DND-41 (cell line): ENCODE measurements around the gene SAMD8.
"Not testable (repeated sequence)": the region's sequence is repeated elsewhere in the genome, so short reads cannot be mapped to it uniquely, and the experiment has no call there.

Experiments
- ATAC-seq: fragments of 200-7000 bp; cut with Tn5 transposase; 3 replicates; pipeline ENCODE4 v1.9.1; 2021; ENCODE audit warnings: low read depth; ENCODE audit not compliant: insufficient read depth
- DNase-seq: peaks from one replicate; pipeline ENCODE4 v3.0.0-alpha.2; 2020
- H2AFZ ChIP-seq: 2 replicates; pipeline ENCODE4 v1.6.0; 2012; ENCODE audit warnings: low read depth, low read length
- H3K27ac ChIP-seq: 2 replicates; pipeline ENCODE4 v1.5.1; 2012; ENCODE audit warnings: low read length, inconsistent platforms
- H3K27me3 ChIP-seq: fragments of 200-600 bp; sonication (generic); 2 replicates; pipeline ENCODE4 v1.6.0; 2012; ENCODE audit warnings: low read length, mild to moderate bottlenecking, inconsistent platforms; ENCODE audit not compliant: insufficient read depth, poor library complexity
- H3K36me3 ChIP-seq: 2 replicates; pipeline ENCODE4 v1.5.1; 2012; ENCODE audit warnings: low read length, inconsistent platforms; ENCODE audit not compliant: insufficient read depth
- H3K4me1 ChIP-seq: 2 replicates; pipeline ENCODE4 v1.5.1; 2012; ENCODE audit warnings: mild to moderate bottlenecking, low read length; ENCODE audit not compliant: insufficient read depth
- H3K4me2 ChIP-seq: 2 replicates; pipeline ENCODE4 v1.6.0; 2012; ENCODE audit warnings: mild to moderate bottlenecking, moderate library complexity, low read length, inconsistent platforms; ENCODE audit not compliant: insufficient read depth
- H3K4me3 ChIP-seq, 2 experiments: fragments of 200-600 bp in 1 of 2; shearing (Covaris generic) in 1 of 2; 2 replicates each; pipeline ENCODE4 v1.5.1; 2012 to 2016; ENCODE audit warnings: inconsistent platforms in 2 of 2, low read length in 2 of 2, mild to moderate bottlenecking in 2 of 2, low read depth in 1 of 2, moderate library complexity in 1 of 2
- H3K79me2 ChIP-seq: 2 replicates; pipeline ENCODE4 v1.6.0; 2012; ENCODE audit warnings: low read length, inconsistent platforms; ENCODE audit not compliant: insufficient read depth
- H3K9ac ChIP-seq: 2 replicates; pipeline ENCODE4 v1.6.0; 2012; ENCODE audit warnings: low read depth, mild to moderate bottlenecking, inconsistent platforms, low read length, moderate library complexity
- H3K9me3 ChIP-seq: 2 replicates; pipeline ENCODE4 v1.5.1; 2012; ENCODE audit warnings: low read length, moderate library complexity, mild to moderate bottlenecking, inconsistent platforms; ENCODE audit not compliant: insufficient read depth, severe bottlenecking
- H4K20me1 ChIP-seq: 2 replicates; pipeline ENCODE4 v1.6.0; 2012; ENCODE audit warnings: low read length; ENCODE audit not compliant: insufficient read depth
- EZH2 ChIP-seq: IDR thresholded peaks from 3 replicates; pipeline ENCODE4 v1.6.1; 2012; ENCODE audit warnings: borderline replicate concordance, low read depth, mild to moderate bottlenecking, moderate library complexity, low read length, inconsistent platforms; ENCODE audit not compliant: severe bottlenecking
- TF ChIP-seq, protein P1 (sequence below): IDR thresholded peaks from 2 replicates; pipeline ENCODE4 v1.5.1; 2012; ENCODE audit warnings: borderline replicate concordance, low read length, moderate library complexity, mild to moderate bottlenecking; ENCODE audit not compliant: poor library complexity, severe bottlenecking; ENCODE audit errors: extremely low read depth

Gene SAMD8

DNA sequence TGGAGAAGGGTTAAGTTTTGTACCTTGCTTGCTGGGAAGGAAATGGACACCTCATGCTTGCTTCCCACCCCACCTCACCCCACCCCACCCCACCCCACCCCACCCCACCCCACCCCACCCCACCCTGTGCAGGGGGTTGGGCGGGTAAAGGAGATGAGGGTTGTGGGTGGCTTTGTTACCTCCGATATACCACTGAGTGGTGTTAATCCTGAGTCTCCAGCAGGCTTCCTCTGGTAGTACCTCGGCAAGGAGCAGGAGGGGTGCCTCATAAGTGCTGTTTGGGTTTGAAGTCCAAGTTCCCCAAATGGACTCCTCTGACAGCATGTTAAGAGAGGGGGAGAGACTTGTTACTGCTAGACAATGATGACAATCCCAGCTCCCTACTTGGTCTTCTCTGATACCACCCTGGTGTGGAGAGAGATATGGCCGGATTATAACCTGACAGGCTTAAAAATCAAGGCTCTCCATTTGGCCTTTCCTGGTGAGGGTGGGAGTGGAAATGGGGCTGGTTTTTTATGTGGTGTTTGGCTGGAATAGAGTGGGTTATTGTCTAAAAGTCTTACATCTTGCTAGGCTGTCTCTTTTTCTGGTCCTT lies 11.7 kb downstream of the SAMD8 start:
- Histone ChIP-seq H3K9me3 (no peaks in the 10 kb centered on the region), H3K4me1 (no peaks in the 10 kb centered on the region), H2AFZ (no peak overlapping the region), H4K20me1 (peaks cover 10% of the 10 kb centered on the region; the same call in 1 of the 2 replicates), H3K4me2 (no peak overlapping the region), H3K79me2 (peaks cover 82% of the 10 kb centered on the region), H3K9ac (no peak overlapping the region), H3K36me3 (peaks cover 7% of the 10 kb centered on the region; the same call in 1 of the 2 replicates), H3K27ac (no peak overlapping the region), H3K4me3 (no peak overlapping the region), H3K27me3 (no peaks in the 10 kb centered on the region)
- TF ChIP-seq, protein P1, sequence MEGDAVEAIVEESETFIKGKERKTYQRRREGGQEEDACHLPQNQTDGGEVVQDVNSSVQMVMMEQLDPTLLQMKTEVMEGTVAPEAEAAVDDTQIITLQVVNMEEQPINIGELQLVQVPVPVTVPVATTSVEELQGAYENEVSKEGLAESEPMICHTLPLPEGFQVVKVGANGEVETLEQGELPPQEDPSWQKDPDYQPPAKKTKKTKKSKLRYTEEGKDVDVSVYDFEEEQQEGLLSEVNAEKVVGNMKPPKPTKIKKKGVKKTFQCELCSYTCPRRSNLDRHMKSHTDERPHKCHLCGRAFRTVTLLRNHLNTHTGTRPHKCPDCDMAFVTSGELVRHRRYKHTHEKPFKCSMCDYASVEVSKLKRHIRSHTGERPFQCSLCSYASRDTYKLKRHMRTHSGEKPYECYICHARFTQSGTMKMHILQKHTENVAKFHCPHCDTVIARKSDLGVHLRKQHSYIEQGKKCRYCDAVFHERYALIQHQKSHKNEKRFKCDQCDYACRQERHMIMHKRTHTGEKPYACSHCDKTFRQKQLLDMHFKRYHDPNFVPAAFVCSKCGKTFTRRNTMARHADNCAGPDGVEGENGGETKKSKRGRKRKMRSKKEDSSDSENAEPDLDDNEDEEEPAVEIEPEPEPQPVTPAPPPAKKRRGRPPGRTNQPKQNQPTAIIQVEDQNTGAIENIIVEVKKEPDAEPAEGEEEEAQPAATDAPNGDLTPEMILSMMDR = no peak
- no peak for TF ChIP-seq EZH2
- DNase-seq (no peak), ATAC-seq (no peak)

DNA sequence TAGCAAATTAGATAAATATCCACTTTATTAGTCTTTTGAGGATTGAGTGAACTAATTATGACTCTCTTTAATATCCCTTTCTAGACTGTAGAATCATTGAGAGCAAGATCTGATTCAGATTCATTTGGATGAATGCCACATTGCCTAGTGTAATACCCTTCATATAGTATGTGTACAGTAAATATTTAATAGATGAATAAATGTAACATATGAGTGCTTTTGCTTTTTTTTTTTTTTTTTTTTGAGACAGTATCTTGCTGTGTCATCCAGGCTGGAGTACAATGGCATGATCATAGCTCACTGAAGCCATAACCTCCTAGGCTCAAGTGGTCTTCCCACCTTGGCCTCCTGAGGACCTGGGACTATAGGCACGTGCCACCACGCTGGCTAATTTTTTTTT lies 14.8 kb downstream of the SAMD8 start:
- no peak overlapping the region for H3K4me2 ChIP-seq
- H3K27ac ChIP-seq = no peak overlapping the region
- H2AFZ ChIP-seq = no peak overlapping the region
- peaks cover 7% of the 10 kb centered on the region; the same call in 1 of the 2 replicates for H4K20me1 ChIP-seq
- DNase-seq = no peak
- no peak overlapping the region for H3K4me3 ChIP-seq
- no peaks in the 10 kb centered on the region for H3K4me1 ChIP-seq
- H3K79me2 ChIP-seq = peaks cover 75% of the 10 kb centered on the region
- no peaks in the 10 kb centered on the region for H3K27me3 ChIP-seq
- H3K9me3 ChIP-seq = no peaks in the 10 kb centered on the region
- no peak for ATAC-seq
- H3K36me3 ChIP-seq = peaks cover 9% of the 10 kb centered on the region; the same call in 1 of the 2 replicates
- TF ChIP-seq, protein P1 = no peak
- TF ChIP-seq EZH2 = no peak
- H3K9ac ChIP-seq = no peak overlapping the region

DNA sequence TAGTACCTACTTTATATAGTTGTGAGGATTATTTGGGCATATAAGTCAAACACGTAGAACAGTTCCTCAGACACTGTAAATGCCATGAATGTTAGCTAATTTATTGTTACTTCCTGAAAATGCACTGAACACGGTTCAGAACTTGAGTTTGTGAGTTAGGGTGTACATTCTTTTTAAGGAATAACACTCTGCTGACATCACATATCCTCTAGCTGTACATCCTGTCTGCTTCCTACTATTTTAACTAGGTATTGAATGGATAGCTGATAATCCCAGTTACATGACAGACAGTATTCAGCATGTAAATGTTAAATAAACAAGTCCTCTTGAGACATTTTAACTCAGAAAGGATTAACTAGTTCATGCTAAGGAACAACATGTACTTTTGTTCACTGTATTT lies 16.0 kb downstream of the SAMD8 start:
- peaks cover 72% of the 10 kb centered on the region for H3K79me2 ChIP-seq
- no peak overlapping the region for H3K4me3 ChIP-seq
- H3K4me2 ChIP-seq = no peak overlapping the region
- TF ChIP-seq EZH2 = no peak
- TF ChIP-seq, protein P1 = no peak
- H3K9me3 ChIP-seq = no peaks in the 10 kb centered on the region
- no peaks in the 10 kb centered on the region for H3K27me3 ChIP-seq
- no peak overlapping the region for H3K27ac ChIP-seq
- no peaks in the 10 kb centered on the region for H3K4me1 ChIP-seq
- DNase-seq = no peak
- H4K20me1 ChIP-seq = peaks cover 7% of the 10 kb centered on the region; the same call in 1 of the 2 replicates
- H2AFZ ChIP-seq = no peak overlapping the region
- ATAC-seq = no peak
- no peak overlapping the region for H3K9ac ChIP-seq
- peaks cover 9% of the 10 kb centered on the region; the same call in 1 of the 2 replicates for H3K36me3 ChIP-seq

DNA sequence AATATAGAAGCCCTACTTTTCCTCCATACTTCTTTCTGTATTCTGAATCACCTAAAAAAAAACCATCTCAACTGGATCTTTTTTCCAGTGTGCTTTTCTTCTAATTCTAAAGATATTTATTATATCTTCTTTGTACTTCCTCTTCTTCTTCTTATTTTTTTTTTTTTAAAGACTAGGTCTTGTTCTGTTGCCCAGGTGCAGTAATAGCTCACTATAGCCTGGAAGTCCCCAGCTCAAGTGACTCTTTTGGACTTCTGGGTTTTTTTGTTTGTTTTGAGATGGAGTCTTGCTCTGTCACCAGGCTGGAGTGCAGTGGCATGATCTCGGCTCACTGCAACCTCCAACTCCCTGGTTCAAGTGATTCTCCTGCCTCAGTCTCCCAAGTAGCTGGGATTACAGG lies 17.5 kb downstream of the SAMD8 start:
- H3K9ac ChIP-seq, H3K4me3 ChIP-seq, H3K4me1 ChIP-seq, H3K27me3 ChIP-seq, ATAC-seq, H3K27ac ChIP-seq, DNase-seq, H2AFZ ChIP-seq, H3K4me2 ChIP-seq, H3K36me3 ChIP-seq, H3K9me3 ChIP-seq: not testable (repeated sequence)
- Histone ChIP-seq H4K20me1 (peaks cover 11% of the 10 kb centered on the region; the same call in 1 of the 2 replicates), H3K79me2 (peaks cover 73% of the 10 kb centered on the region)
